ENCODE results near the gene HEG1.

The HEG1 gene

GRCh38 chr3:124973290-124973689, 82.5 kb downstream of the HEG1 start:
- Histone ChIP-seq H4K20me1 (ENCODE audit: low read depth, low read length) (no peaks in the 10 kb centered on the region), H2AFZ (ENCODE audit: low read depth, low read length, severe bottlenecking) (no peak overlapping the region), H3K27me3 (ENCODE audit: low read length) (no peaks in the 10 kb centered on the region), H3K4me2 (ENCODE audit: low read depth, low read length, poor library complexity, severe bottlenecking) (no peak overlapping the region), H3K79me2 (ENCODE audit: insufficient read depth, low read length) (no peaks in the 10 kb centered on the region), H3K27ac (ENCODE audit: low read depth, low read length) (no peak overlapping the region), H3K9ac (ENCODE audit: low read length) (no peak overlapping the region), H3K4me3 (ENCODE audit: insufficient read depth, low read length, poor library complexity, severe bottlenecking) (no peak overlapping the region), H3F3A (ENCODE audit: insufficient read depth) (no peaks in the 10 kb centered on the region), H3K36me3 (ENCODE audit: low read length) (no peaks in the 10 kb centered on the region), H3K9me3 (ENCODE audit: insufficient read depth, low read length) (no peaks in the 10 kb centered on the region), H3K9me2 (replicated peaks; ENCODE audit: insufficient read depth, low read length) (no peaks in the 10 kb centered on the region)
- TF ChIP-seq EZH2phosphoT487 (conservative IDR thresholded peaks at IDR 0.05; ENCODE audit: low read length) = no peak
- TF ChIP-seq, protein P1, sequence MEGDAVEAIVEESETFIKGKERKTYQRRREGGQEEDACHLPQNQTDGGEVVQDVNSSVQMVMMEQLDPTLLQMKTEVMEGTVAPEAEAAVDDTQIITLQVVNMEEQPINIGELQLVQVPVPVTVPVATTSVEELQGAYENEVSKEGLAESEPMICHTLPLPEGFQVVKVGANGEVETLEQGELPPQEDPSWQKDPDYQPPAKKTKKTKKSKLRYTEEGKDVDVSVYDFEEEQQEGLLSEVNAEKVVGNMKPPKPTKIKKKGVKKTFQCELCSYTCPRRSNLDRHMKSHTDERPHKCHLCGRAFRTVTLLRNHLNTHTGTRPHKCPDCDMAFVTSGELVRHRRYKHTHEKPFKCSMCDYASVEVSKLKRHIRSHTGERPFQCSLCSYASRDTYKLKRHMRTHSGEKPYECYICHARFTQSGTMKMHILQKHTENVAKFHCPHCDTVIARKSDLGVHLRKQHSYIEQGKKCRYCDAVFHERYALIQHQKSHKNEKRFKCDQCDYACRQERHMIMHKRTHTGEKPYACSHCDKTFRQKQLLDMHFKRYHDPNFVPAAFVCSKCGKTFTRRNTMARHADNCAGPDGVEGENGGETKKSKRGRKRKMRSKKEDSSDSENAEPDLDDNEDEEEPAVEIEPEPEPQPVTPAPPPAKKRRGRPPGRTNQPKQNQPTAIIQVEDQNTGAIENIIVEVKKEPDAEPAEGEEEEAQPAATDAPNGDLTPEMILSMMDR (IDR thresholded peaks at IDR 0.05; ENCODE audit: insufficient read depth, low read length, poor library complexity, severe bottlenecking) = no peak

DNA sequence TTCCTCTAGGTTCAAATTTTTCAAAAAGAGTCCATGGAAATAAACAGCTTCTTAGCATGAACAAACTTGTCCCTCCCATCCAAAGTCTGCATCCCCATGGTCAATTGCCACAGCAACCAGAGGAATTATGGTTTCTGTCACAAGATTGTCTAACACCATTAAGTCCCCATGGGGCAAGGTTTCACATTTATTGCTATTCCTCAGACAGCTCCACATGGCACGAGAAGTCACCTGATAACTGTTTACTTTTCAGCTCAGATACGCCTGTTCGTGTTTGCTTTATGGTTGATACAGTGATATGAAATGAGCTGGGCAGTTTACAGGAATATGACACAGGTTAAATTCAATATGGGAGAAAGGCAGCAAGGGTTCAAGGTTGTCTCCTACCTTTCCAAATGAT, 83.3 kb downstream of the HEG1 start:
- no peak overlapping the region for H3K9ac ChIP-seq (ENCODE audit: low read length)
- H4K20me1 ChIP-seq (ENCODE audit: low read depth, low read length) = no peaks in the 10 kb centered on the region
- no peaks in the 10 kb centered on the region for H3K36me3 ChIP-seq (ENCODE audit: low read length)
- H3K4me3 ChIP-seq (ENCODE audit: insufficient read depth, low read length, poor library complexity, severe bottlenecking) = no peak overlapping the region
- no peaks in the 10 kb centered on the region for H3K27me3 ChIP-seq (ENCODE audit: low read length)
- no peaks in the 10 kb centered on the region for H3F3A ChIP-seq (ENCODE audit: insufficient read depth)
- no peak overlapping the region for H3K27ac ChIP-seq (ENCODE audit: low read depth, low read length)
- H3K9me3 ChIP-seq (ENCODE audit: insufficient read depth, low read length) = no peaks in the 10 kb centered on the region
- TF ChIP-seq EZH2phosphoT487 (conservative IDR thresholded peaks at IDR 0.05; ENCODE audit: low read length) = no peak
- TF ChIP-seq, protein P1 (IDR thresholded peaks at IDR 0.05; ENCODE audit: insufficient read depth, low read length, poor library complexity, severe bottlenecking) = no peak
- no peak overlapping the region for H2AFZ ChIP-seq (ENCODE audit: low read depth, low read length, severe bottlenecking)
- H3K79me2 ChIP-seq (ENCODE audit: insufficient read depth, low read length) = no peaks in the 10 kb centered on the region
- H3K4me2 ChIP-seq (ENCODE audit: low read depth, low read length, poor library complexity, severe bottlenecking) = no peak overlapping the region
- H3K9me2 ChIP-seq (replicated peaks; ENCODE audit: insufficient read depth, low read length) = no peaks in the 10 kb centered on the region

DNA sequence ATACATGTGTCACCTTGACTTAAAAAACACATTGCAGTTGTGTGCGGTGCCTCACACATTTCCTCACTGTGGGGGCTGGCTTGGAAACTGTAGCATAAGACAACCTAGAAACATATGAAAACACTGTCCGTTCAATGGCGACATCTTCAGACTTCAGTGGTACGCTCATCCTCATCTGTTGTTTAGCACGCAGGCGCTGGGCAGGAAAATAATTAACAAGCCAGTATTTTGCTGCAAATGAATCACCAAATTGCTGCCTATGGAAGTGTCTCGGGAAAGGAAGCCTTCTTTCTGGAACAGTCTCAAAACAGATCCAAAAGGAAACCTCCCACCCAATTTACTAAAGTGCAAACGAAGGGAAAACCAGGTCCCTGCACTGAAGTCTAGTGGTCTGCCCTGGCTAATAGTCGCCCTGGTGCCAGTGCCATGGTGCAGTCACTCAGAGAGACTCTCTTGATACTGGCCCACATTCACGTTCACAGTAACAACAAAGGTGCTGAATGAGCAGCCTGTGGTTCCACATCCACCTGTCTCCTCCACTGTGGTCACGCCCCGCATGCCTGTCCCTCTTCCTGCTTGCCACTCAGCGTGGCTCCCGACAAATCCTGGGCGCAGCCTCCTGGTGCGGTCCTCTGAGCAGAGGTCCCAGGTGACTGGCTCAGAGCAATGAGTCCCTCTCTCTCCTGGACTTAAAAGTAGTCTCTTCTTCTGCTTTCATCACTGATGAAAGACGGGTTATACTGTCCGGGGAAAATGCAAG, 85.7 kb downstream of the HEG1 start:
- Histone ChIP-seq H4K20me1 (ENCODE audit: low read depth, low read length) (no peaks in the 10 kb centered on the region), H3F3A (ENCODE audit: insufficient read depth) (no peaks in the 10 kb centered on the region), H3K9ac (ENCODE audit: low read length) (no peak overlapping the region), H3K9me2 (replicated peaks; ENCODE audit: insufficient read depth, low read length) (no peaks in the 10 kb centered on the region), H3K79me2 (ENCODE audit: insufficient read depth, low read length) (no peaks in the 10 kb centered on the region), H3K36me3 (ENCODE audit: low read length) (no peaks in the 10 kb centered on the region), H2AFZ (ENCODE audit: low read depth, low read length, severe bottlenecking) (no peak overlapping the region), H3K27me3 (ENCODE audit: low read length) (no peaks in the 10 kb centered on the region), H3K9me3 (ENCODE audit: insufficient read depth, low read length) (no peaks in the 10 kb centered on the region), H3K4me2 (ENCODE audit: low read depth, low read length, poor library complexity, severe bottlenecking) (no peak overlapping the region), H3K27ac (ENCODE audit: low read depth, low read length) (no peak overlapping the region), H3K4me3 (ENCODE audit: insufficient read depth, low read length, poor library complexity, severe bottlenecking) (no peak overlapping the region)
- TF ChIP-seq, protein P1 (IDR thresholded peaks at IDR 0.05; ENCODE audit: insufficient read depth, low read length, poor library complexity, severe bottlenecking) = no peak
- TF ChIP-seq EZH2phosphoT487 (conservative IDR thresholded peaks at IDR 0.05; ENCODE audit: low read length) = no peak

Data from SU-DHL-6 (cell line).